Trophoblast cell (in vitro differentiated cells and primary cell): ENCODE measurements around the gene HLA-B.

ENCODE experiments used
- DNase-seq, 2 donors: peaks; one replicate each; pipeline ENCODE4 v3.0.0-alpha.2; 2016
- H2AFZ ChIP-seq: 2 replicates; pipeline ENCODE4 v1.6.1; 2013; ENCODE audit warnings: low read length, moderate library complexity, mild to moderate bottlenecking; ENCODE audit not compliant: insufficient read depth, poor library complexity
- H2AK5ac ChIP-seq: 2 replicates; pipeline ENCODE4 v1.6.1; 2013; ENCODE audit warnings: mild to moderate bottlenecking, low read length
- H2BK120ac ChIP-seq: 2 replicates; pipeline ENCODE4 v1.6.1; 2013; ENCODE audit warnings: low read length, mild to moderate bottlenecking, moderate library complexity; ENCODE audit not compliant: insufficient read depth, poor library complexity
- H2BK12ac ChIP-seq: 2 replicates; pipeline ENCODE4 v1.6.1; 2013; ENCODE audit warnings: mild to moderate bottlenecking, low read length, moderate library complexity
- H2BK5ac ChIP-seq: 2 replicates; pipeline ENCODE4 v1.6.1; 2013; ENCODE audit warnings: low read length, low read depth, moderate library complexity, mild to moderate bottlenecking; ENCODE audit not compliant: poor library complexity
- H3K14ac ChIP-seq: 2 replicates; pipeline ENCODE4 v1.6.1; 2013; ENCODE audit warnings: mild to moderate bottlenecking, low read length
- H3K18ac ChIP-seq: 2 replicates; pipeline ENCODE4 v1.6.1; 2013; ENCODE audit warnings: mild to moderate bottlenecking, low read length
- H3K23ac ChIP-seq: 2 replicates; pipeline ENCODE4 v1.6.1; 2013; ENCODE audit warnings: low read length
- H3K27ac ChIP-seq: 2 replicates; pipeline ENCODE4 v1.5.1; 2013; ENCODE audit warnings: low read depth, mild to moderate bottlenecking, inconsistent platforms, low read length, moderate library complexity
- H3K27me3 ChIP-seq: 2 replicates; pipeline ENCODE4 v1.6.1; 2013; ENCODE audit warnings: inconsistent platforms, mild to moderate bottlenecking, low read length, moderate library complexity; ENCODE audit not compliant: insufficient read depth
- H3K36me3 ChIP-seq, 2 experiments: 1 replicate in 1 of 2; 2 replicates in 1 of 2; pipeline ENCODE4 v1.6.1; 2013; ENCODE audit warnings: low read length in 2 of 2, mild to moderate bottlenecking in 2 of 2, moderate library complexity in 1 of 2; ENCODE audit not compliant: insufficient read depth in 2 of 2, control insufficient read depth in 1 of 2
- H3K4ac ChIP-seq: 2 replicates; pipeline ENCODE4 v1.6.1; 2013; ENCODE audit warnings: low read depth, mild to moderate bottlenecking, low read length, moderate library complexity
- H3K4me1 ChIP-seq, 2 experiments: 1 replicate in 1 of 2; 2 replicates in 1 of 2; pipeline ENCODE4 v1.6.1; 2013; ENCODE audit warnings: low read length in 2 of 2, mild to moderate bottlenecking in 2 of 2, moderate library complexity in 1 of 2; ENCODE audit not compliant: insufficient read depth in 2 of 2, control insufficient read depth in 1 of 2
- H3K4me2 ChIP-seq: 2 replicates; pipeline ENCODE4 v1.6.1; 2013; ENCODE audit warnings: inconsistent platforms, mild to moderate bottlenecking, low read length, moderate library complexity
- H3K4me3 ChIP-seq: 2 replicates; pipeline ENCODE4 v1.5.1; 2013; ENCODE audit warnings: mild to moderate bottlenecking, low read depth, low read length, inconsistent platforms
- H3K79me1 ChIP-seq: one replicate; pipeline ENCODE4 v1.6.1; 2013; ENCODE audit warnings: low read length
- H3K79me2 ChIP-seq: 2 replicates; pipeline ENCODE4 v1.6.1; 2013; ENCODE audit warnings: low read length, mild to moderate bottlenecking; ENCODE audit not compliant: control insufficient read depth, insufficient read depth, poor library complexity
- H3K9ac ChIP-seq: 2 replicates; pipeline ENCODE4 v1.6.1; 2013; ENCODE audit warnings: mild to moderate bottlenecking, low read length
- H3K9me3 ChIP-seq: 2 replicates; pipeline ENCODE4 v1.6.1; 2013; ENCODE audit warnings: low read depth, mild to moderate bottlenecking, control low read depth, inconsistent platforms, low read length; ENCODE audit not compliant: insufficient read depth
- H4K12ac ChIP-seq: 2 replicates; pipeline ENCODE4 v1.6.1; 2013; ENCODE audit warnings: low read depth, mild to moderate bottlenecking, low read length, moderate library complexity
- H4K8ac ChIP-seq: 2 replicates; pipeline ENCODE4 v1.6.1; 2013; ENCODE audit warnings: low read depth, mild to moderate bottlenecking, low read length, moderate library complexity
- H4K91ac ChIP-seq: one replicate; pipeline ENCODE4 v1.6.1; 2013; ENCODE audit warnings: low read depth, mild to moderate bottlenecking, low read length, moderate library complexity
- WGBS: extraction: QIAGEN DNeasy Blood & Tissue Kit; methylation state at CpG from one replicate; pipeline ENCODE4 v1.1.7; 2013; ENCODE audit warnings: missing lambda C conversion rate; ENCODE audit not compliant: insufficient read length, insufficient coverage; ENCODE audit errors: extremely low coverage; 5-methylcytosine and 5-hydroxymethylcytosine counted together

HLA-B gene

GRCh38 chr6:31351033-31351380 lies 6.0 kb downstream of the HLA-B start:
- no peaks in the 10 kb centered on the region for H3K79me2 ChIP-seq
- no peak overlapping the region for H4K12ac ChIP-seq
- peaks cover 4% of the 10 kb centered on the region for H3K27me3 ChIP-seq
- H3K23ac ChIP-seq = no peak overlapping the region
- H3K27ac ChIP-seq = no peak overlapping the region
- no peak overlapping the region for H3K4me2 ChIP-seq
- H3K18ac ChIP-seq = no peak overlapping the region
- no peak overlapping the region for H2BK5ac ChIP-seq
- H4K91ac ChIP-seq = no peak overlapping the region
- H2AK5ac ChIP-seq = no peak overlapping the region
- H3K14ac ChIP-seq = no peak overlapping the region
- H2AFZ ChIP-seq = no peak overlapping the region
- no peaks in the 10 kb centered on the region for H3K36me3 ChIP-seq
- DNase-seq = no peak
- no peak overlapping the region for H2BK12ac ChIP-seq
- no peak overlapping the region for H4K8ac ChIP-seq
- H3K9me3 ChIP-seq = no peaks in the 10 kb centered on the region
- no peaks in the 10 kb centered on the region for H3K4me1 ChIP-seq
- H3K79me1 ChIP-seq = no peaks in the 10 kb centered on the region
- H3K4me3 ChIP-seq = no peak overlapping the region
- WGBS = no CpG with 5 or more reads among the region's 3 CpGs
- H3K9ac ChIP-seq = no peak overlapping the region
- no peak overlapping the region for H3K4ac ChIP-seq
- no peak overlapping the region for H2BK120ac ChIP-seq

GRCh38 chr6:31350196-31351032 lies 6.6 kb downstream of the HLA-B start:
- Histone ChIP-seq H3K79me2 (no peaks in the 10 kb centered on the region), H3K27ac (no peak overlapping the region), H4K12ac (no peak overlapping the region), H2AK5ac (no peak overlapping the region), H3K27me3 (no peaks in the 10 kb centered on the region), H4K91ac (no peak overlapping the region), H3K9me3 (no peaks in the 10 kb centered on the region), H2BK12ac (no peak overlapping the region), H3K4ac (no peak overlapping the region), H3K4me3 (no peak overlapping the region), H3K36me3 (no peaks in the 10 kb centered on the region), H2BK120ac (no peak overlapping the region), H3K23ac (no peak overlapping the region), H4K8ac (no peak overlapping the region), H2AFZ (no peak overlapping the region), H3K4me1 (no peaks in the 10 kb centered on the region), H3K79me1 (no peaks in the 10 kb centered on the region), H3K4me2 (no peak overlapping the region), H3K18ac (no peak overlapping the region), H2BK5ac (no peak overlapping the region), H3K9ac (no peak overlapping the region), H3K14ac (no peak overlapping the region)
- WGBS = no CpG with 5 or more reads among the region's 11 CpGs
- DNase-seq = no peak

- H3K36me3 ChIP-seq = no peaks in the 10 kb centered on the region
- no peak overlapping the region for H2AFZ ChIP-seq
- no peaks in the 10 kb centered on the region for H3K79me2 ChIP-seq
- DNase-seq = no peak
- no peaks in the 10 kb centered on the region for H3K9me3 ChIP-seq
- H2BK12ac ChIP-seq = no peak overlapping the region
- no peak overlapping the region for H4K12ac ChIP-seq
- H3K18ac ChIP-seq = no peak overlapping the region
- no peak overlapping the region for H3K4me2 ChIP-seq
- no peak overlapping the region for H3K9ac ChIP-seq
- no peak overlapping the region for H4K8ac ChIP-seq
- no peak overlapping the region for H2AK5ac ChIP-seq
- H3K27me3 ChIP-seq = no peaks in the 10 kb centered on the region
- WGBS = no CpG with 5 or more reads among the region's 4 CpGs
- H3K23ac ChIP-seq = no peak overlapping the region
- no peak overlapping the region for H2BK5ac ChIP-seq
- no peak overlapping the region for H3K4ac ChIP-seq
- no peak overlapping the region for H3K27ac ChIP-seq
- H3K4me1 ChIP-seq = no peaks in the 10 kb centered on the region
- no peak overlapping the region for H3K14ac ChIP-seq
- H4K91ac ChIP-seq = no peak overlapping the region
- no peak overlapping the region for H3K4me3 ChIP-seq
- no peak overlapping the region for H2BK120ac ChIP-seq
- H3K79me1 ChIP-seq = no peaks in the 10 kb centered on the region
Observed at GRCh38 chr6:31349301-31349700, 7.7 kb downstream of the HLA-B start.

- Histone ChIP-seq H3K4me3 (no peak overlapping the region), H3K4ac (no peak overlapping the region), H2AK5ac (no peak overlapping the region), H2BK12ac (no peak overlapping the region), H2BK120ac (no peak overlapping the region), H3K9ac (no peak overlapping the region), H2BK5ac (no peak overlapping the region), H4K91ac (no peak overlapping the region), H3K4me1 (no peaks in the 10 kb centered on the region), H3K36me3 (no peaks in the 10 kb centered on the region), H3K4me2 (no peak overlapping the region), H2AFZ (no peak overlapping the region), H3K27ac (no peak overlapping the region), H3K23ac (no peak overlapping the region), H4K8ac (no peak overlapping the region), H4K12ac (no peak overlapping the region), H3K79me1 (no peaks in the 10 kb centered on the region), H3K27me3 (no peaks in the 10 kb centered on the region), H3K79me2 (no peaks in the 10 kb centered on the region), H3K14ac (no peak overlapping the region), H3K9me3 (peaks cover 5% of the 10 kb centered on the region), H3K18ac (no peak overlapping the region)
- DNase-seq = no peak
- no CpG with 5 or more reads among the region's 5 CpGs for WGBS
Observed at GRCh38 chr6:31345026-31345730, 11.8 kb downstream of the HLA-B start.
